Measurements from ENCODE around the gene SLF2. TPM values are rescaled to one million over a fixed set of nuclear protein-coding genes. Genes with fewer than 3 reads are reported as not detected.
A peak's percentile ranks its signal among the peaks of the same experiment; 100 is the strongest.

Gene SLF2
- total and polyA plus RNA-seq, 2 of the 13 experiments (the other 11 are each of a cell fraction or from before 2014, with no cell fraction given) = 12.2 to 48.1 TPM

DNA sequence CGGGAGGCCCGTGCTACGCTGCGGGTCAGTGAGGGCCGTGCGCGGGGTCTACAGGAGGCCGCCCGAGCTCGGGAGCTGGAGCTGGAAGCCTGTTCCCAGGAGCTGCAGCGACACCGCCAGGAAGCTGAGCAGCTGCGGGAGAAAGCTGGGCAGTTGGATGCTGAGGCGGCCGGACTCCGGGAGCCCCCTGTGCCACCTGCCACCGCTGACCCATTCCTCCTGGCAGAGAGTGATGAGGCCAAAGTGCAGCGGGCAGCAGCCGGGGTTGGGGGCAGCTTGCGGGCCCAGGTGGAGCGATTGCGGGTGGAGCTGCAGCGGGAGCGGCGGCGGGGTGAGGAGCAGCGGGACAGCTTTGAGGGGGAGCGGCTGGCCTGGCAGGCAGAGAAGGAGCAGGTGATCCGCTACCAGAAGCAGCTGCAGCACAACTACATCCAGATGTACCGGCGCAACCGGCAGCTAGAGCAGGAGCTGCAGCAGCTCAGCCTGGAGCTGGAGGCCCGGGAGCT lies 93.9 kb downstream of the SLF2 start (continued):
- TF ChIP-seq NRL (CRISPR knock-in tag; IDR thresholded peaks at IDR 0.05; ENCODE audit: borderline replicate concordance) (no peak), THYN1 (CRISPR knock-in tag; IDR thresholded peaks at IDR 0.05; ENCODE audit: borderline replicate concordance, low read depth) (no peak), AGO2 (optimal IDR thresholded peaks at IDR 0.05; ENCODE audit: low read depth, low read length) (peak; percentile 95), RBFOX2 (IDR thresholded peaks at IDR 0.05; ENCODE audit: low read depth, low read length) (peak; percentile 84), ZNF546 (CRISPR knock-in tag; conservative IDR thresholded peaks at IDR 0.05) (no peak), ZNF724P (CRISPR knock-in tag; IDR thresholded peaks at IDR 0.05; ENCODE audit: borderline replicate concordance) (no peak), SKI (IDR thresholded peaks at IDR 0.05; ENCODE audit: partially characterized antibody) (no peak), SYNCRIP (IDR thresholded peaks at IDR 0.05; ENCODE audit: insufficient read depth, low read depth, low read length) (no peak), ZNF616 (CRISPR knock-in tag; IDR thresholded peaks at IDR 0.05; ENCODE audit: low read depth) (no peak), ZBTB38 (CRISPR knock-in tag; IDR thresholded peaks at IDR 0.05) (peak; percentile 93), HNRNPL (IDR thresholded peaks at IDR 0.05; ENCODE audit: low read depth, low read length) (peak; percentile 92), ZSCAN9 (CRISPR knock-in tag; IDR thresholded peaks at IDR 0.05; ENCODE audit: borderline replicate concordance) (no peak), XRCC5 (optimal IDR thresholded peaks at IDR 0.05; ENCODE audit: low read length) (no peak)
- TF ChIP-seq, protein P1, sequence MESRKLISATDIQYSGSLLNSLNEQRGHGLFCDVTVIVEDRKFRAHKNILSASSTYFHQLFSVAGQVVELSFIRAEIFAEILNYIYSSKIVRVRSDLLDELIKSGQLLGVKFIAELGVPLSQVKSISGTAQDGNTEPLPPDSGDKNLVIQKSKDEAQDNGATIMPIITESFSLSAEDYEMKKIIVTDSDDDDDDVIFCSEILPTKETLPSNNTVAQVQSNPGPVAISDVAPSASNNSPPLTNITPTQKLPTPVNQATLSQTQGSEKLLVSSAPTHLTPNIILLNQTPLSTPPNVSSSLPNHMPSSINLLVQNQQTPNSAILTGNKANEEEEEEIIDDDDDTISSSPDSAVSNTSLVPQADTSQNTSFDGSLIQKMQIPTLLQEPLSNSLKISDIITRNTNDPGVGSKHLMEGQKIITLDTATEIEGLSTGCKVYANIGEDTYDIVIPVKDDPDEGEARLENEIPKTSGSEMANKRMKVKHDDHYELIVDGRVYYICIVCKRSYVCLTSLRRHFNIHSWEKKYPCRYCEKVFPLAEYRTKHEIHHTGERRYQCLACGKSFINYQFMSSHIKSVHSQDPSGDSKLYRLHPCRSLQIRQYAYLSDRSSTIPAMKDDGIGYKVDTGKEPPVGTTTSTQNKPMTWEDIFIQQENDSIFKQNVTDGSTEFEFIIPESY (CRISPR knock-in tag; IDR thresholded peaks at IDR 0.05) = peak; percentile 95
- TF ChIP-seq, protein P2, sequence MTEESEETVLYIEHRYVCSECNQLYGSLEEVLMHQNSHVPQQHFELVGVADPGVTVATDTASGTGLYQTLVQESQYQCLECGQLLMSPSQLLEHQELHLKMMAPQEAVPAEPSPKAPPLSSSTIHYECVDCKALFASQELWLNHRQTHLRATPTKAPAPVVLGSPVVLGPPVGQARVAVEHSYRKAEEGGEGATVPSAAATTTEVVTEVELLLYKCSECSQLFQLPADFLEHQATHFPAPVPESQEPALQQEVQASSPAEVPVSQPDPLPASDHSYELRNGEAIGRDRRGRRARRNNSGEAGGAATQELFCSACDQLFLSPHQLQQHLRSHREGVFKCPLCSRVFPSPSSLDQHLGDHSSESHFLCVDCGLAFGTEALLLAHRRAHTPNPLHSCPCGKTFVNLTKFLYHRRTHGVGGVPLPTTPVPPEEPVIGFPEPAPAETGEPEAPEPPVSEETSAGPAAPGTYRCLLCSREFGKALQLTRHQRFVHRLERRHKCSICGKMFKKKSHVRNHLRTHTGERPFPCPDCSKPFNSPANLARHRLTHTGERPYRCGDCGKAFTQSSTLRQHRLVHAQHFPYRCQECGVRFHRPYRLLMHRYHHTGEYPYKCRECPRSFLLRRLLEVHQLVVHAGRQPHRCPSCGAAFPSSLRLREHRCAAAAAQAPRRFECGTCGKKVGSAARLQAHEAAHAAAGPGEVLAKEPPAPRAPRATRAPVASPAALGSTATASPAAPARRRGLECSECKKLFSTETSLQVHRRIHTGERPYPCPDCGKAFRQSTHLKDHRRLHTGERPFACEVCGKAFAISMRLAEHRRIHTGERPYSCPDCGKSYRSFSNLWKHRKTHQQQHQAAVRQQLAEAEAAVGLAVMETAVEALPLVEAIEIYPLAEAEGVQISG (CRISPR knock-in tag; IDR thresholded peaks at IDR 0.05) = no peak
- TF ChIP-seq, protein P3, sequence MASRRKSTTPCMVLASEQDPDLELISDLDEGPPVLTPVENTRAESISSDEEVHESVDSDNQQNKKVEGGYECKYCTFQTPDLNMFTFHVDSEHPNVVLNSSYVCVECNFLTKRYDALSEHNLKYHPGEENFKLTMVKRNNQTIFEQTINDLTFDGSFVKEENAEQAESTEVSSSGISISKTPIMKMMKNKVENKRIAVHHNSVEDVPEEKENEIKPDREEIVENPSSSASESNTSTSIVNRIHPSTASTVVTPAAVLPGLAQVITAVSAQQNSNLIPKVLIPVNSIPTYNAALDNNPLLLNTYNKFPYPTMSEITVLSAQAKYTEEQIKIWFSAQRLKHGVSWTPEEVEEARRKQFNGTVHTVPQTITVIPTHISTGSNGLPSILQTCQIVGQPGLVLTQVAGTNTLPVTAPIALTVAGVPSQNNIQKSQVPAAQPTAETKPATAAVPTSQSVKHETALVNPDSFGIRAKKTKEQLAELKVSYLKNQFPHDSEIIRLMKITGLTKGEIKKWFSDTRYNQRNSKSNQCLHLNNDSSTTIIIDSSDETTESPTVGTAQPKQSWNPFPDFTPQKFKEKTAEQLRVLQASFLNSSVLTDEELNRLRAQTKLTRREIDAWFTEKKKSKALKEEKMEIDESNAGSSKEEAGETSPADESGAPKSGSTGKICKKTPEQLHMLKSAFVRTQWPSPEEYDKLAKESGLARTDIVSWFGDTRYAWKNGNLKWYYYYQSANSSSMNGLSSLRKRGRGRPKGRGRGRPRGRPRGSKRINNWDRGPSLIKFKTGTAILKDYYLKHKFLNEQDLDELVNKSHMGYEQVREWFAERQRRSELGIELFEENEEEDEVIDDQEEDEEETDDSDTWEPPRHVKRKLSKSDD (CRISPR knock-in tag; IDR thresholded peaks at IDR 0.05; ENCODE audit: low read depth) = no peak

All from HepG2 (cell line).